A673 (cell line): ENCODE measurements around the gene CDC20B. TPM values are rescaled to one million over a fixed set of nuclear protein-coding genes. Genes with fewer than 3 reads are reported as not detected.

Experiments used
- BruUV-seq: library from RNA; stranded (reverse); fragments of 400-500 nt; replicated peaks from 2 replicates; lab custom pipeline; 2021; lab: Mats Ljungman, UMichigan
- CTCF ChIA-PET: fragments of 300-600 bp; sonication (Branson Sonifier 250); formaldehyde crosslinking; loops from one replicate; lab custom pipeline; 2022; ENCODE audit warnings: antibody characterized with exemption; lab: Charles Lee
- POLR2A ChIA-PET: fragments of 300-600 bp; sonication (Branson Sonifier 250); formaldehyde crosslinking; loops from one replicate; lab custom pipeline; 2022; ENCODE audit warnings: antibody characterized with exemption; ENCODE audit not compliant: low non-redundant PET; lab: Charles Lee
- DNase-seq: peaks from one replicate; pipeline ENCODE4 v3.0.0-alpha.2; 2015; ENCODE audit warnings: low spot score
- H3K27ac ChIP-seq: fragments of 200-600 bp; sonication (generic); 2 replicates; pipeline ENCODE4 v1.5.1; 2016; ENCODE audit warnings: mixed run types, low read depth, mild to moderate bottlenecking, mixed read lengths, antibody characterized with exemption, low read length; ENCODE audit not compliant: poor library complexity, severe bottlenecking
- H3K27me3 ChIP-seq: fragments of 200-600 bp; sonication (generic); replicated peaks from 2 replicates; pipeline ENCODE4 v1.6.1; 2017; ENCODE audit warnings: mixed run types, low read depth, mild to moderate bottlenecking, mixed read lengths, antibody characterized with exemption, low read length; ENCODE audit not compliant: insufficient read depth, poor library complexity
- H3K36me3 ChIP-seq: fragments of 200-600 bp; sonication (generic); 2 replicates; pipeline ENCODE4 v1.6.1; 2016; ENCODE audit warnings: mixed run types, mild to moderate bottlenecking, mixed read lengths, antibody characterized with exemption, low read length; ENCODE audit not compliant: insufficient read depth, poor library complexity, severe bottlenecking
- H3K4me1 ChIP-seq: fragments of 200-600 bp; sonication (generic); 2 replicates; pipeline ENCODE4 v1.6.1; 2017; ENCODE audit warnings: mixed run types, mild to moderate bottlenecking, mixed read lengths, antibody characterized with exemption, low read length; ENCODE audit not compliant: insufficient read depth, poor library complexity, severe bottlenecking
- H3K4me3 ChIP-seq: fragments of 200-600 bp; sonication (generic); 2 replicates; pipeline ENCODE4 v1.5.1; 2016; ENCODE audit warnings: low read depth, mixed run types, mild to moderate bottlenecking, mixed read lengths, low read length; ENCODE audit not compliant: poor library complexity, severe bottlenecking
- H3K9me3 ChIP-seq: fragments of 200-600 bp; sonication (generic); 2 replicates; pipeline ENCODE4 v1.6.1; 2016; ENCODE audit warnings: mixed run types, low read depth, mild to moderate bottlenecking, mixed read lengths, antibody characterized with exemption, low read length; ENCODE audit not compliant: poor library complexity, severe bottlenecking
- EZH2 ChIP-seq: fragments of 200-600 bp; sonication (generic); IDR thresholded peaks from 2 replicates; pipeline ENCODE4 v1.6.1; 2017; ENCODE audit warnings: borderline replicate concordance, low read depth, mild to moderate bottlenecking, mixed read lengths, antibody characterized with exemption, low read length; ENCODE audit not compliant: poor library complexity, severe bottlenecking
- intact Hi-C: fragments of 100-400 bp; cut with micrococcal nuclease; formaldehyde crosslinking; loops from one replicate; pipeline ENCODE4 v1.10.0; 2022; ENCODE audit not compliant: unreplicated experiment
- total RNA-seq: library from RNA; stranded (reverse); gene quantifications from 2 replicates; pipeline ENCODE4 v1.2.3, GENCODE V29; 2021
- TF ChIP-seq, protein P1 (sequence below): fragments of 300-800, 200-600 bp; sonication (generic); conservative IDR thresholded peaks from 2 replicates; pipeline ENCODE4 v1.5.1; 2017; ENCODE audit warnings: low read depth, mild to moderate bottlenecking, antibody characterized with exemption, low read length, moderate library complexity, mixed read lengths

Gene CDC20B
- total RNA-seq, 1 experiment from 2014 or later: not detected

- POLR2A ChIA-PET: no interaction called here
- TF ChIP-seq, protein P1, sequence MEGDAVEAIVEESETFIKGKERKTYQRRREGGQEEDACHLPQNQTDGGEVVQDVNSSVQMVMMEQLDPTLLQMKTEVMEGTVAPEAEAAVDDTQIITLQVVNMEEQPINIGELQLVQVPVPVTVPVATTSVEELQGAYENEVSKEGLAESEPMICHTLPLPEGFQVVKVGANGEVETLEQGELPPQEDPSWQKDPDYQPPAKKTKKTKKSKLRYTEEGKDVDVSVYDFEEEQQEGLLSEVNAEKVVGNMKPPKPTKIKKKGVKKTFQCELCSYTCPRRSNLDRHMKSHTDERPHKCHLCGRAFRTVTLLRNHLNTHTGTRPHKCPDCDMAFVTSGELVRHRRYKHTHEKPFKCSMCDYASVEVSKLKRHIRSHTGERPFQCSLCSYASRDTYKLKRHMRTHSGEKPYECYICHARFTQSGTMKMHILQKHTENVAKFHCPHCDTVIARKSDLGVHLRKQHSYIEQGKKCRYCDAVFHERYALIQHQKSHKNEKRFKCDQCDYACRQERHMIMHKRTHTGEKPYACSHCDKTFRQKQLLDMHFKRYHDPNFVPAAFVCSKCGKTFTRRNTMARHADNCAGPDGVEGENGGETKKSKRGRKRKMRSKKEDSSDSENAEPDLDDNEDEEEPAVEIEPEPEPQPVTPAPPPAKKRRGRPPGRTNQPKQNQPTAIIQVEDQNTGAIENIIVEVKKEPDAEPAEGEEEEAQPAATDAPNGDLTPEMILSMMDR: no peak
- TF ChIP-seq EZH2: no peak
- Histone ChIP-seq H3K27me3 (no peaks in the 10 kb centered on the region), H3K4me1 (no peaks in the 10 kb centered on the region), H3K36me3 (no peaks in the 10 kb centered on the region), H3K9me3 (no peaks in the 10 kb centered on the region), H3K4me3 (no peak overlapping the region), H3K27ac (no peak overlapping the region)
- no TSS peak for BruUV-seq
- DNase-seq: no peak
- intact Hi-C loops: no loop called here
- CTCF ChIA-PET: no interaction called here
These were observed 67.9 kb downstream of the CDC20B start for GRCh38 chr5:55104946-55105701.

GRCh38 chr5:55104036-55104772, 68.8 kb downstream of the CDC20B start:
- H3K4me1 ChIP-seq: no peaks in the 10 kb centered on the region
- no peaks in the 10 kb centered on the region for H3K36me3 ChIP-seq
- DNase-seq: peak; percentile 3
- ChIA-PET POLR2A (no interaction called here), CTCF (no interaction called here)
- TF ChIP-seq EZH2: no peak
- TF ChIP-seq, protein P1: no peak
- no peak overlapping the region for H3K4me3 ChIP-seq
- no peaks in the 10 kb centered on the region for H3K27me3 ChIP-seq
- no TSS peak for BruUV-seq
- intact Hi-C loops: no loop called here
- H3K9me3 ChIP-seq: no peaks in the 10 kb centered on the region
- no peak overlapping the region for H3K27ac ChIP-seq

- Histone ChIP-seq H3K4me1 (no peaks in the 10 kb centered on the region), H3K27me3 (no peaks in the 10 kb centered on the region), H3K27ac (no peak within 1 kb of the TSS), H3K36me3 (no peaks in the 10 kb centered on the region), H3K9me3 (no peaks in the 10 kb centered on the region), H3K4me3 (no peak within 1 kb of the TSS)
- TF ChIP-seq, protein P1: no peak
- TF ChIP-seq EZH2: no peak
- ChIA-PET POLR2A (no interaction called here), CTCF (no interaction called here)
- intact Hi-C loops: no loop called here
- BruUV-seq: no TSS peak
- DNase-seq: no peak
These were observed 70.6 kb downstream of the CDC20B start, which contains the start of gene GZMA for GRCh38 chr5:55102348-55102747. Gene GZMA (plus strand): TSS chr5:55102646. CDS start chr5:55102683, 37 bp downstream.
